Measurements from ENCODE around the gene CASQ1.

The CASQ1 gene

GRCh38 chr1:160206421-160207117 is 16.2 kb downstream of the CASQ1 start:
- DNase-seq = no peak

GRCh38 chr1:160207118-160207650 is 16.8 kb downstream of the CASQ1 start:
- DNase-seq = no peak

- peak in 1 of 6 experiments; percentile 10 for DNase-seq
Measured at GRCh38 chr1:160207771-160208556, 17.6 kb downstream of the CASQ1 start.

DNA sequence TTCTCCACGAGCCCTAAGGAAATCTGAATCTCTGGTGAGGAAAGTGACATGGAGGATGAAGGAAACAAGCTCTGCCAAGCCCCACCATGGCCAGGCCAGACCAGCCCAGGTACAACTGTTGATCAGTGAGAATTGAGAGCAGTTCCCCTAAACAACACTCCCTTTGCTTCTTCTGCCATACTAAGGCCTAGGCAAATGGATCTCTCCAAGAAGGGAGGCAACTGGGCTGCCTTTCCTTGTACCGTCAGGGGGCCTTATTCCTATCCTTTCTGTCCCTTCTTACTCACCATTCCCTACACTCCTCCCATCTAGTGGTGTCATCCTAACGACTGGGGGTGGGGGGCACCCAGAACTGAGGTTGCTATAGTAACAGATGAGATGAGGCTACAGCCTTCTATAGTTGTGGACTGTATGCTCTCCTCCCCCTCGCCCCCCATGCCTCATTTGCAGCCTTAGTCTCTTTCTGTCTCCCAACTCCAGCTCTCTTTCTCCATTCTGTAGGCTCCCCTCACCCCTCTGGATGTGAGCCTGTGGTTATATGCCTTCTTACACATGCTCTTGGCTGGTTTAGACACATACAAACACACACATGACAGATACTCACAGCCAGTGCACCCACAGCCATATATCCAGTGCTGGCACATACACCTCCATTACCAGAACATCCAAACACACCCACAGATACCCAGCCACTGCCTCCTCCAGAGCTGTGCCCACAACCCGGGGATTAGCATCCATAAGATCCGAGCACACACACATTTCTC is 18.4 kb downstream of the CASQ1 start:
- no peak for DNase-seq

GRCh38 chr1:160209321-160210046 is 19.1 kb downstream of the CASQ1 start:
- no peak for DNase-seq

DNA sequence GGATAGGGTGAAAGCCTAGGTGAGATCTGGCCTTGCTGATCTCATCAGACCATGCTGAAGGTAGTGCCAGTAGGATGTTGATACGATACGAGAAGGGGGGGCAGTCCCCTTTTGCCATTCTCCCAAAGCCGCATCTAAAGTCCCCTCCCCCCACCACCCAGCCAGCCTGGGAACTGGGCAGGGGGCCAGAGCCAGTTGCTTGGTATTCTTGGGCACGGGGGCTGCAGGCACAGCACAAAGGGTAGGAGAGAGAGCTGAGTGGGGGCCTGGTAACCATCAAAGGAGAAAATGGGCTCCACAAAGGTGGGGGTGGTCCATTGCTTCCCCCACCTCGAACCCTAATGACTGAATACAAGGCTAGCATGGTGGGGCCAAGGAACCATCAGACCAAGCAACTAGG is 20.2 kb downstream of the CASQ1 start:
- no peak for DNase-seq

GRCh38 chr1:160211046-160211790 is 20.8 kb downstream of the CASQ1 start:
- no peak for DNase-seq

- DNase-seq = no peak
Measured at GRCh38 chr1:160214481-160215140, 24.2 kb downstream of the CASQ1 start.

DNA sequence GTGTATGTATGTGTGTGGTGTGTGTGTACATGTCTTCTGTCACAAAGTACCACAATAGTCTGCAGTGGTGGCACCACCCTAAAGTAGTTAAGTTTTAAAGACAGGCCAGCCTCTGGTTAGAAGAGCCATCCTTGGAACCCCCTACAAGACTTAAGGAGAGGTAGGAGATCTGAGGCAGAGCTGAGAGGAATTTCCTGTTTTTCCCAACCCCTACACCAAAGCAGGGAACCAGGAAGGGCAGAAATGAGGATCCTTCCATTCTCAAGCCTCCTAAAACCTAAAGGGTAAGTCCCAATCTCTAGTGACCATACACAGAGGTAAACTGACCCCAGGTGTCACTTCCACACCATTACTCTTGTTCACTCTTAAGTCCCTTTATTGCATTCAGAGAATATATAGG is 25.9 kb downstream of the CASQ1 start:
- no peak for DNase-seq

- no peak for DNase-seq
Measured at GRCh38 chr1:160217481-160218051, 27.2 kb downstream of the CASQ1 start.

- no peak for DNase-seq
Measured at GRCh38 chr1:160219062-160219929, 28.9 kb downstream of the CASQ1 start.

DNA sequence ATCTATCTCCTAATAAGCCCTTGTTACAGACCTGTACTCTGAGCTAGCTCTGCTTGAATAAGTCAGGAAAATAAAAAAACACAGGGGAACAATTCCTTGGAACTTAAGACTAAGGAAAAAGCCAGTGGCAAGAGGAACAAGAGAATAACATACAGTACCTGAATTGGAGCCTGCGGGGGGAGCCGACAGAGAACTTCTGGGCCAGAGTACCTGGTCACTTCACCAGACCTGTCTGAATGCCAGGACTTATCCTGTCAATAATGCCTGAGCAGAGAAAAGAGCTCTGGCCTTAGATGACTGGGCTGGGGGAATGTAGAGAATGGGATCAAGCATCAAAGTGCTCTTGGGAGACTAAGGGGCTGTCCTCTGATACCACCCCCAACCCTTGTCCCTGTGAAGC is 29.9 kb downstream of the CASQ1 start:
- no peak for DNase-seq

DNA sequence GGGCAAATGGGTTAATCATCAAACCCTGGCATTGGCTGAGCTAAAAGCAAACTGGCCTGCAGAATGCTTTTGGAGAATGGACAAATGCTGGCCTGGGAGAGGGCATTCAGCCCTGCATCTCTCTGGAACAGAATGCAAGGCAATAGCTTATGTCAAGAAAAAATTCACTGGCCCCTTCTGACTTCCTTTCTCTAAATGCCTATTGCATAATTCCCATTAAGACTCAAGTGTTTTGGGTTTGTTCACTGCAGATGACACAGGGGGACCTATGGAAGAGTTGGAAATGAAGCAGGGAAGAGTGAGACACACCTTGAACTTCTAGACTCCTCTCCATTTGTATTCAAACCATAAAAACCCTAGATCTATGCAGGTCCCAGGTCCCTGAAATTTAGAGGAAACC is 30.7 kb downstream of the CASQ1 start:
- no peak for DNase-seq

DNA sequence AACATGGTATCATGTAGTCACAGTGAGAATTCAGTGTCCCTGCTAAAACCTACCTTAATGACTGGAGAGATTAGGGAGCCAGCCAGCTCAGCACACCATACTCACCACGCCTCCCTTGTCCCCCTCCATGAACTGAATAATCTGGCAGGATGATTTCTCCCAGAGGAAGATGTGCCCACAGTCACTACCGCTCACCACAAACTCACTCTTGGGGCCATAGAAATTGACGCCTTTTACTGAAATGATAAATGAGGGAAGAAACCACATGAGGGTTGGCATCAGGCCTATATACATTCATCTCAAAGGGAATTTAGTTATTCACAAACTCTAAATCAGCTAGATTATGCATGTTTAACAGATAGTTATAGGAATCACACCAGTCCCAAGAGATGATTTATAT is 32.2 kb downstream of the CASQ1 start:
- no peak for DNase-seq

- no peak for DNase-seq
Measured at GRCh38 chr1:160224606-160225005, 34.2 kb downstream of the CASQ1 start.

DNA sequence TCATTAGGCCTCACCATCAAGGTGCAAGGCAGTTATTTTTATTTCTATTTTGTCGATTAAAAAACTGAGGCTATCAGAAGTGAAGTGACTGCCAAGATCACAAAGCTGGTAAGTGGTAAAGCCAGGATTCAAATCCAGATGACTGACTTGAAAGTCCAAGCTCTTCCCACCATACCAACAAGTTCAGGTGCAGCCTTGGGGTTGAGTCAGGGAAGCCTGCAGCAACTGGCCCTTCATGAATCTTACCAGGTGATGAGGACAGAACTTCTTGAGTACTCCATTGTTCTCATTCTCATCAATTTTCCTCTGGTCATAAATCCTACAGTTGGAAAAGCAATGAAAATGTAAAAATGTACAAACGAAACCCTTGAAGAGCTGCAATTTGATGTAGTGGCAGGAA is 35.0 kb downstream of the CASQ1 start:
- DNase-seq = no peak

DNA sequence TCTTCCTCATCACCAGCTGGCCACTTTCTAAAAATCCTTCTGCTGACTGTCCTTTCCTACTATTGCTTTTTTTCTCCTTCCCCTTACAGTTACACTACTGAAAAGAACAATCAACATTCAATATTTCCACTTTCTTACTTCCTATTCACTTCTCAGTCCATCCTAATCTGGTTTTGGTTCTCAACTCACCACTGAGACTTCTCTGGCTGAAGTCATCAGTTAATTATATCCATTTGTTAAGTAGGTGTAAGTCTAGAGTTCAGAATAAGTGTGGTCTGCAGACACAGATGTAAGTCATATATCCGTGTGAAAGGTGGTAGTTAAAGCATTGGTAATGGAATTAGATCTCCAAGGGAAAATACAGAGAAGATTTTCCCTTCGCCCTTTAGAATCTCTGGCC is 36.2 kb downstream of the CASQ1 start:
- DNase-seq = no peak

GRCh38 chr1:160227034-160227433 is 36.7 kb downstream of the CASQ1 start:
- DNase-seq = no peak

DNA sequence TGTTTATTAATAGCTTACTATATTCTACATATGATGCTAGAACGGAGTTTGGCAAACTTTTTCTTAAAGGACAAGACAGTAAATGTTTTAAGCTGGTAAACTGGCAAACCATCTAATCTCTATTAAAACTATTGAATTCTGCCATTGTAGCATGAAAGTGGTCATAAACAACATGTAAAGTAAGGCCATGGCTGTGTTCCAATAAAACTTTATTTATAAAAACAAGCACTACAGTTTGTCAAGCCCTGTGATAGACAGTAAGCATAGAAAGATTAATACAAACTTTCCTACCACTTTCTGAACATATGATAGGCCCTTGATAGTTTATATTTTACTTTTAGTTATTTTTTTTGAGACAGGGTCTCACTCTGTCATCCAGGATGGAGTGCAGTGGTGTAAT is 37.2 kb downstream of the CASQ1 start:
- DNase-seq = no peak

- no peak for DNase-seq
Measured at GRCh38 chr1:160228431-160228830, 38.1 kb downstream of the CASQ1 start.
